ENCODE results near the gene WDR5.

WDR5 gene

GRCh38 chr9:134174526-134175290 lies 38.8 kb downstream of the WDR5 start:
- no peaks in the 10 kb centered on the region for H3K79me2 ChIP-seq (ENCODE audit: insufficient read depth, low read depth)
- no peak overlapping the region for H3K27ac ChIP-seq
- H3K4me1 ChIP-seq (ENCODE audit: low read depth, poor library complexity, severe bottlenecking): peaks cover 7% of the 10 kb centered on the region
- H3K9ac ChIP-seq: no peak overlapping the region
- H3K36me3 ChIP-seq (ENCODE audit: insufficient read depth): no peaks in the 10 kb centered on the region
- H2AFZ ChIP-seq (ENCODE audit: low read depth): no peak overlapping the region
- H3K27me3 ChIP-seq (ENCODE audit: insufficient read depth, low read depth): peaks cover 19% of the 10 kb centered on the region; the same call in 1 of the 2 replicates
- TF ChIP-seq CTCF (conservative IDR thresholded peaks at IDR 0.05; ENCODE audit: low read depth, low read length): no peak
- H3K4me2 ChIP-seq: no peak overlapping the region
- no peaks in the 10 kb centered on the region for H4K20me1 ChIP-seq (ENCODE audit: insufficient read depth)
- H3K4me3 ChIP-seq (IDR thresholded peaks at IDR 0.05; ENCODE audit: insufficient read depth, low read depth, low read length): no peak overlapping the region

DNA sequence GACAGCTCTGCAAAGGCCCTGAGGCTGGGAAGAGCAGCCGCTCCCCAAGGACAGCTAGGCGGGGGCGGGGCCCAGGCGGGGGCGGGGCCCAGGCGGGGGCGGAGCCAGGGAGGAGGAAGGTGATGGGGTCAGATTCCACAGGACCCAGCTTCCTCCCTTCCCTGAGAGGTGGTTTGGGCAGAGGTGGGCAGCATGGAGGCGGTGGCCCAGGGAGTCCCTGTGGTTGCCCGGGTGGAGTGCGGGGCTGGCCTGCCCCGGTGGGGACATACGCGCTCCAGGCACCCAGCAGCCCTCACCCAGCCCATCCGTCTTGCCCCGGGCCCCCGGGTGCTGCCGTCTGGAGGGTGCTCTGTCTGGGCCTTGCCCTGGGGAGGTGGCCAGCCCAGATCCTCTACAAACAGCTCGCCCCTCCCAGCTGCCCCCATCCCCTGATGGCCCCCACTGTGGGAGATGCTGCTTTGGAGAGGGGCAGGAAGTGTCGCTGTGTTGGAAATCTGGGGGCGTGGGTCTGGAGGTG lies 39.5 kb downstream of the WDR5 start:
- no peak overlapping the region for H3K27ac ChIP-seq

GRCh38 chr9:134175808-134176598 lies 40.1 kb downstream of the WDR5 start:
- no peak overlapping the region for H3K27ac ChIP-seq
- peaks cover 19% of the 10 kb centered on the region; the same call in 1 of the 2 replicates for H3K27me3 ChIP-seq (ENCODE audit: insufficient read depth, low read depth)
- H3K79me2 ChIP-seq (ENCODE audit: insufficient read depth, low read depth): no peaks in the 10 kb centered on the region
- H3K4me3 ChIP-seq (IDR thresholded peaks at IDR 0.05; ENCODE audit: insufficient read depth, low read depth, low read length): no peak overlapping the region
- TF ChIP-seq CTCF (conservative IDR thresholded peaks at IDR 0.05; ENCODE audit: low read depth, low read length): no peak
- peaks cover 9% of the 10 kb centered on the region for H3K4me1 ChIP-seq (ENCODE audit: low read depth, poor library complexity, severe bottlenecking)
- no peaks in the 10 kb centered on the region for H3K36me3 ChIP-seq (ENCODE audit: insufficient read depth)
- H3K4me2 ChIP-seq: no peak overlapping the region
- no peak overlapping the region for H3K9ac ChIP-seq
- H4K20me1 ChIP-seq (ENCODE audit: insufficient read depth): no peaks in the 10 kb centered on the region
- H2AFZ ChIP-seq (ENCODE audit: low read depth): no peak overlapping the region

More for the DNA sequence above, 39.5 kb downstream of the WDR5 start:
- TF ChIP-seq CTCF (conservative IDR thresholded peaks at IDR 0.05; ENCODE audit: low read depth, low read length): no peak
- Histone ChIP-seq H3K4me3 (IDR thresholded peaks at IDR 0.05; ENCODE audit: insufficient read depth, low read depth, low read length) (no peak overlapping the region), H4K20me1 (ENCODE audit: insufficient read depth) (no peaks in the 10 kb centered on the region), H3K36me3 (ENCODE audit: insufficient read depth) (no peaks in the 10 kb centered on the region), H2AFZ (ENCODE audit: low read depth) (no peak overlapping the region), H3K79me2 (ENCODE audit: insufficient read depth, low read depth) (no peaks in the 10 kb centered on the region), H3K4me2 (no peak overlapping the region), H3K4me1 (ENCODE audit: low read depth, poor library complexity, severe bottlenecking) (peaks cover 7% of the 10 kb centered on the region), H3K9ac (no peak overlapping the region), H3K27me3 (ENCODE audit: insufficient read depth, low read depth) (peaks cover 19% of the 10 kb centered on the region; the same call in 1 of the 2 replicates)

DNA sequence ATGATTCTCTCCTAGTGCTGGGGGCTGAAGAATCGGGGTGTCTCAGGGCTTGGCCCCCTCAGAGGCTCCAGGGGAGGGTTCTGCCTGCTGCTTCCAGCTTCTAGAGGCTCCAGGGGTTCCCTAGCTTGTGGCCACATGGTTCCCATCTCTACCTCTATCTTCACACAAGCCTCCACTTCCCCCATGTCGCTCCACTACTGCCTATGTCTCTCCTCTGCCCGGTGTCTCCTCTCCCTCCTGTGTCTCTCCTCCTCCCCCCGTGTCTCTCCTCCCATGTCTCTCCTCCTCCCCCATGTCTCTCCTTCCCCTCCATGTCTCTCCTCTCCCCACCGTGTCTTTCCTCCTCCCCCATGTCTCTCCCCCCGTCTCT lies 40.7 kb downstream of the WDR5 start:
- H3K36me3 ChIP-seq (ENCODE audit: insufficient read depth): no peaks in the 10 kb centered on the region
- H3K4me2 ChIP-seq: no peak overlapping the region
- no peak overlapping the region for H3K27ac ChIP-seq
- peaks cover 19% of the 10 kb centered on the region; the same call in 1 of the 2 replicates for H3K27me3 ChIP-seq (ENCODE audit: insufficient read depth, low read depth)
- H4K20me1 ChIP-seq (ENCODE audit: insufficient read depth): no peaks in the 10 kb centered on the region
- peaks cover 15% of the 10 kb centered on the region for H3K4me1 ChIP-seq (ENCODE audit: low read depth, poor library complexity, severe bottlenecking)
- H2AFZ ChIP-seq (ENCODE audit: low read depth): no peak overlapping the region
- no peak for TF ChIP-seq CTCF (conservative IDR thresholded peaks at IDR 0.05; ENCODE audit: low read depth, low read length)
- no peak overlapping the region for H3K9ac ChIP-seq
- no peaks in the 10 kb centered on the region for H3K79me2 ChIP-seq (ENCODE audit: insufficient read depth, low read depth)
- no peak overlapping the region for H3K4me3 ChIP-seq (IDR thresholded peaks at IDR 0.05; ENCODE audit: insufficient read depth, low read depth, low read length)

All from KMS-11 (cell line).